Panc1 (cell line): Measurements from ENCODE around the gene LUZP2. TPM values are rescaled to one million over a fixed set of nuclear protein-coding genes. Genes with fewer than 3 reads are reported as not detected.

Source experiments
- ATAC-seq: fragments of 200-7000 bp; cut with Tn5 transposase; 2 replicates; pipeline ENCODE4 v1.9.1; 2020; ENCODE audit warnings: mild to moderate bottlenecking, moderate library complexity
- BruUV-seq: library from RNA; stranded (reverse); fragments of 400-500 nt; replicated peaks from 2 replicates; lab custom pipeline; 2021; lab: Mats Ljungman, UMichigan
- CTCF ChIA-PET: fragments of 300-600 bp; sonication (Branson Sonifier 250); formaldehyde crosslinking; loops from one replicate; lab custom pipeline; 2022; ENCODE audit warnings: antibody characterized with exemption; lab: Charles Lee
- POLR2A ChIA-PET: fragments of 300-600 bp; sonication (Branson Sonifier 250); formaldehyde crosslinking; loops from one replicate; lab custom pipeline; 2022; ENCODE audit warnings: antibody characterized with exemption; lab: Charles Lee
- DNase-seq: peaks from one replicate; pipeline ENCODE4 v3.0.0-alpha.2; 2010; ENCODE audit warnings: low read depth, low spot score
- H3K27ac ChIP-seq: 2 replicates; pipeline ENCODE4 v1.5.1; 2011; ENCODE audit warnings: mild to moderate bottlenecking, low read length, inconsistent platforms
- H3K27me3 ChIP-seq: fragments of 200-500 bp; sonication (Bioruptor generic); 2 replicates; pipeline ENCODE4 v1.6.0; 2014; ENCODE audit warnings: low read length, inconsistent platforms; ENCODE audit not compliant: control insufficient read depth, insufficient read depth
- H3K36me3 ChIP-seq: fragments of 200-500 bp; sonication (Bioruptor generic); 2 replicates; pipeline ENCODE4 v1.5.1; 2014; ENCODE audit warnings: inconsistent platforms, mild to moderate bottlenecking, low read length, moderate library complexity; ENCODE audit not compliant: control insufficient read depth, insufficient read depth
- H3K4me1 ChIP-seq: 2 replicates; pipeline ENCODE4 v1.5.1; 2011; ENCODE audit warnings: inconsistent platforms, mild to moderate bottlenecking, low read length, moderate library complexity; ENCODE audit not compliant: control insufficient read depth, insufficient read depth
- H3K4me3 ChIP-seq, 2 experiments: 2 replicates each; pipeline ENCODE4 v1.5.1; 2011 to 2012; ENCODE audit warnings: low read depth in 2 of 2, low read length in 2 of 2, mild to moderate bottlenecking in 2 of 2, inconsistent platforms in 1 of 2, moderate library complexity in 1 of 2
- H3K9me3 ChIP-seq: fragments of 200-500 bp; sonication (Bioruptor generic); 2 replicates; pipeline ENCODE4 v1.5.1; 2014; ENCODE audit warnings: low read depth, mild to moderate bottlenecking, inconsistent platforms, low read length, moderate library complexity; ENCODE audit not compliant: control insufficient read depth, insufficient read depth
- POLR2AphosphoS5 ChIP-seq: IDR thresholded peaks from 2 replicates; pipeline ENCODE4 v1.6.1; 2012; ENCODE audit warnings: mild to moderate bottlenecking, low read depth, low read length, moderate library complexity
- SIN3A ChIP-seq: IDR thresholded peaks from 2 replicates; pipeline ENCODE4 v1.6.1; 2012; ENCODE audit warnings: low read depth, mild to moderate bottlenecking, low read length, moderate library complexity, borderline replicate concordance; ENCODE audit not compliant: insufficient read depth
- TCF7L2 ChIP-seq: IDR thresholded peaks from 2 replicates; pipeline ENCODE4 v1.6.1; 2011; ENCODE audit warnings: mild to moderate bottlenecking, low read depth, low read length, inconsistent platforms
- in situ Hi-C: cut with HindIII; loops from 2 replicates; pipeline ENCODE4 v1.10.0; 2016; ENCODE audit warnings: low sequenced_read_pairs, low pct_unique_long_range_greater_than_20kb
- intact Hi-C: fragments of 100-400 bp; cut with micrococcal nuclease; formaldehyde crosslinking; loops from one replicate; pipeline ENCODE4 v1.10.0; 2022; ENCODE audit not compliant: unreplicated experiment
- total RNA-seq: library from RNA; stranded (reverse); gene quantifications from one replicate; pipeline ENCODE4 v1.2.1, GENCODE V29; 2021; ENCODE audit not compliant: unreplicated experiment
- TF ChIP-seq, protein P1 (sequence below), 2 experiments: IDR thresholded peaks; 2 replicates each; pipeline ENCODE4 v1.6.1; 2011 to 2012; ENCODE audit warnings: low read depth in 2 of 2, control low read depth in 1 of 2, low read length in 1 of 2, mild to moderate bottlenecking in 1 of 2, moderate library complexity in 1 of 2; ENCODE audit not compliant: insufficient read depth in 1 of 2
- TF ChIP-seq, protein P2 (sequence below): fragments of 450-650 bp; IDR thresholded peaks from 2 replicates; pipeline ENCODE4 v1.5.1; 2017; ENCODE audit warnings: mild to moderate bottlenecking

LUZP2 gene
- total RNA-seq, 1 experiment from 2014 or later: 0.18 TPM

DNA sequence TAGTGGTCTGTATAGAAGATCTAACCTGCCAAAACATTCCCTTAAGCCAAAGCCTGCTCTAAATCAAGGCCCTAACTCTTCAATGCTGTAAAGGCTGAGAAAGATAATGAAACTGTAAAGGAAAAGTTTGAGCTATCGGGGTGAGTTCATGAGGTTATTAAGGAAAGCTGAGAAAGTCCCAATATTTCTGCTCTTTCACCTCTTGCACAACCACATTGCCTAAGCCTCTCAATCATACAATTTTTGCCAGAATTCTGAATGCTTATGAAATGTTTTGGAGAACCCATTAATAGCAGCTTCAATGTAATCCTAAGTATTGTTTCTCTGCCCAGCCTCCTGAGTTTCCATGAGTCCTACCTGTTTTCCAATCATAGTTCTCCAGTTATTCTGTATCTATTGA is 373.2 kb downstream of the LUZP2 start:
- no peak for ATAC-seq
- intact Hi-C loops (no loop called here), in situ Hi-C loops (no loop called here)
- no peaks in the 10 kb centered on the region for H3K9me3 ChIP-seq
- H3K36me3 ChIP-seq: no peaks in the 10 kb centered on the region
- DNase-seq: no peak
- no peak for TF ChIP-seq POLR2AphosphoS5
- BruUV-seq: no TSS peak
- no peaks in the 10 kb centered on the region for H3K27me3 ChIP-seq
- H3K4me1 ChIP-seq: no peaks in the 10 kb centered on the region
- H3K27ac ChIP-seq: no peak overlapping the region
- ChIA-PET CTCF (no interaction called here), POLR2A (no interaction called here)
- H3K4me3 ChIP-seq: no peak overlapping the region

DNA sequence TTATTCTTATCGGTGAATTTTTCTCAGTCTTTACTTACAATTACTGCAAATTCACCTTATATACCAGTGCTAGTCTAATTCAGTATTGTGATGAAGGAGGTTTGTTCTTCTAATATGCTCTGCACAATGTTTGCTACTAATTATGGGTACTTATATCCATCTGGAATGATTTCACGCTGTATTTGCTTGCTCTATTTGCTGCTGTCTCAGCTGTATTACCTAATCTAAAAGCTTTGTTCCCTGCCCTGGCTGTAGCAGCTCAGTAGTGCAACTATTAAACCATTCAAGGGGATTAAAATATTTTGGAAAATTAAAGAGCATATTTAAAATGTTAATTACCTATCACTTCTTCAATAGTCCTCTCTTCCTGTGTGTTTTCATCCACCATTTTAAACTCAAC is 375.3 kb downstream of the LUZP2 start:
- ATAC-seq (no peak), DNase-seq (no peak)
- no TSS peak for BruUV-seq
- no peaks in the 10 kb centered on the region for H3K36me3 ChIP-seq
- ChIA-PET POLR2A (no interaction called here), CTCF (no interaction called here)
- intact Hi-C loops: no loop called here
- H3K4me1 ChIP-seq: no peaks in the 10 kb centered on the region
- H3K27ac ChIP-seq: no peak overlapping the region
- no peaks in the 10 kb centered on the region for H3K9me3 ChIP-seq
- no peak for TF ChIP-seq POLR2AphosphoS5
- no peak for TF ChIP-seq TCF7L2
- TF ChIP-seq, protein P1, sequence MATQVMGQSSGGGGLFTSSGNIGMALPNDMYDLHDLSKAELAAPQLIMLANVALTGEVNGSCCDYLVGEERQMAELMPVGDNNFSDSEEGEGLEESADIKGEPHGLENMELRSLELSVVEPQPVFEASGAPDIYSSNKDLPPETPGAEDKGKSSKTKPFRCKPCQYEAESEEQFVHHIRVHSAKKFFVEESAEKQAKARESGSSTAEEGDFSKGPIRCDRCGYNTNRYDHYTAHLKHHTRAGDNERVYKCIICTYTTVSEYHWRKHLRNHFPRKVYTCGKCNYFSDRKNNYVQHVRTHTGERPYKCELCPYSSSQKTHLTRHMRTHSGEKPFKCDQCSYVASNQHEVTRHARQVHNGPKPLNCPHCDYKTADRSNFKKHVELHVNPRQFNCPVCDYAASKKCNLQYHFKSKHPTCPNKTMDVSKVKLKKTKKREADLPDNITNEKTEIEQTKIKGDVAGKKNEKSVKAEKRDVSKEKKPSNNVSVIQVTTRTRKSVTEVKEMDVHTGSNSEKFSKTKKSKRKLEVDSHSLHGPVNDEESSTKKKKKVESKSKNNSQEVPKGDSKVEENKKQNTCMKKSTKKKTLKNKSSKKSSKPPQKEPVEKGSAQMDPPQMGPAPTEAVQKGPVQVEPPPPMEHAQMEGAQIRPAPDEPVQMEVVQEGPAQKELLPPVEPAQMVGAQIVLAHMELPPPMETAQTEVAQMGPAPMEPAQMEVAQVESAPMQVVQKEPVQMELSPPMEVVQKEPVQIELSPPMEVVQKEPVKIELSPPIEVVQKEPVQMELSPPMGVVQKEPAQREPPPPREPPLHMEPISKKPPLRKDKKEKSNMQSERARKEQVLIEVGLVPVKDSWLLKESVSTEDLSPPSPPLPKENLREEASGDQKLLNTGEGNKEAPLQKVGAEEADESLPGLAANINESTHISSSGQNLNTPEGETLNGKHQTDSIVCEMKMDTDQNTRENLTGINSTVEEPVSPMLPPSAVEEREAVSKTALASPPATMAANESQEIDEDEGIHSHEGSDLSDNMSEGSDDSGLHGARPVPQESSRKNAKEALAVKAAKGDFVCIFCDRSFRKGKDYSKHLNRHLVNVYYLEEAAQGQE (IDR thresholded peaks at IDR 0.05; ENCODE audit: insufficient read depth in 1 of 2, low read depth in 2 of 2, low read length in 1 of 2): no peak
- TF ChIP-seq SIN3A: no peak
- TF ChIP-seq, protein P2, sequence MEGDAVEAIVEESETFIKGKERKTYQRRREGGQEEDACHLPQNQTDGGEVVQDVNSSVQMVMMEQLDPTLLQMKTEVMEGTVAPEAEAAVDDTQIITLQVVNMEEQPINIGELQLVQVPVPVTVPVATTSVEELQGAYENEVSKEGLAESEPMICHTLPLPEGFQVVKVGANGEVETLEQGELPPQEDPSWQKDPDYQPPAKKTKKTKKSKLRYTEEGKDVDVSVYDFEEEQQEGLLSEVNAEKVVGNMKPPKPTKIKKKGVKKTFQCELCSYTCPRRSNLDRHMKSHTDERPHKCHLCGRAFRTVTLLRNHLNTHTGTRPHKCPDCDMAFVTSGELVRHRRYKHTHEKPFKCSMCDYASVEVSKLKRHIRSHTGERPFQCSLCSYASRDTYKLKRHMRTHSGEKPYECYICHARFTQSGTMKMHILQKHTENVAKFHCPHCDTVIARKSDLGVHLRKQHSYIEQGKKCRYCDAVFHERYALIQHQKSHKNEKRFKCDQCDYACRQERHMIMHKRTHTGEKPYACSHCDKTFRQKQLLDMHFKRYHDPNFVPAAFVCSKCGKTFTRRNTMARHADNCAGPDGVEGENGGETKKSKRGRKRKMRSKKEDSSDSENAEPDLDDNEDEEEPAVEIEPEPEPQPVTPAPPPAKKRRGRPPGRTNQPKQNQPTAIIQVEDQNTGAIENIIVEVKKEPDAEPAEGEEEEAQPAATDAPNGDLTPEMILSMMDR: no peak
- in situ Hi-C loops: no loop called here
- H3K4me3 ChIP-seq: no peak overlapping the region
- no peaks in the 10 kb centered on the region for H3K27me3 ChIP-seq

DNA sequence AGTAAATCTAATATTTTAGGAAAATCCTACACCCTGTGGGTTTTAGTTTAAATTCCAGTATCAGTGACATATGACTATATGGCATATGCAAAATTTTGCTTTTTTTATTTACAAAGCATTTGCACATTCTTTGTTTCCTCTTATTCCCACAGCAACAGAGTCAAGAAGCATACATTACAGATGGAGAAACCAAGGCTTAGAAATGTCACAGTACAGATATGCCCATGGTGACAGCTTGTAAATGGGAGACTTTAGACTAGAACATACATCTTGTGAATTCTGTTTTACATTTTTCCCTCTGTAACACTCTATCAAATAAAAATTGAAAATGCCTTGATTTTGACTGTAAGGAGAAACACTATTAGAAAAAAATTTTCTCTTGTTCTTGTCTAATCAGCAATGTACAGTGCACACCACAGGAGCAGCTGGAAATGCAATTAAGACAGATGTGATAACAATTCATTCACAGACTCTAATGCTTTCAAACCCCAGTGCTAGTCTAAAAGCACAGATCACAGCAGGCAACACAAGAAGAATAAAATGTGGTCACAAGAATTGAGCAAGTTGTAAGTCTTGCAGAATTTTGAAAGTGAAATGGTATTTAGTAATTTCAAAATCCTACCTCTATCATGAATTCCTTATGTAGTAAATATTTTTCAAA is 375.9 kb downstream of the LUZP2 start:
- no peak for TF ChIP-seq TCF7L2
- TF ChIP-seq POLR2AphosphoS5: no peak
- TF ChIP-seq SIN3A: no peak
- TF ChIP-seq, protein P1 (IDR thresholded peaks at IDR 0.05; ENCODE audit: insufficient read depth in 1 of 2, low read depth in 2 of 2, low read length in 1 of 2): no peak
- TF ChIP-seq, protein P2: no peak
- Histone ChIP-seq H3K9me3 (no peaks in the 10 kb centered on the region), H3K27ac (no peak overlapping the region), H3K4me1 (no peaks in the 10 kb centered on the region), H3K36me3 (no peaks in the 10 kb centered on the region), H3K4me3 (no peak overlapping the region), H3K27me3 (no peaks in the 10 kb centered on the region)
- BruUV-seq: no TSS peak
- ATAC-seq (no peak), DNase-seq (no peak)
- intact Hi-C loops (no loop called here), in situ Hi-C loops (no loop called here)
- ChIA-PET POLR2A (no interaction called here), CTCF (no interaction called here)
